ENCODE results near the gene KANSL1. TPM values are rescaled to one million over a fixed set of nuclear protein-coding genes. Genes with fewer than 3 reads are reported as not detected.

The KANSL1 gene
- total RNA-seq, 2 donors from 2014 or later: 68.2 to 190 TPM

GRCh38 chr17:46200197-46200596 lies 7.0 kb upstream of the KANSL1 start:
- H3K4me1 ChIP-seq: peaks cover 53% of the 10 kb centered on the region
- no peaks in the 10 kb centered on the region for H3K27me3 ChIP-seq
- peak overlapping the region in 1 of 4 donors; percentile 51 for H3K27ac ChIP-seq
- ATAC-seq (peak; percentile 58), DNase-seq (peak in 1 of 4 donors; percentile 22)
- no peaks in the 10 kb centered on the region for H3K36me3 ChIP-seq (replicated peaks in 1 of 2; ENCODE audit: insufficient read depth in 1 of 2, low read depth in 2 of 2)
- 79 to 82% methylated on average over 7 of the region's 7 CpGs for WGBS, 2 donors
- intact Hi-C loops (cut with DNase I): no loop called here
- H3K4me3 ChIP-seq: no peak overlapping the region
- TF ChIP-seq, protein P1, sequence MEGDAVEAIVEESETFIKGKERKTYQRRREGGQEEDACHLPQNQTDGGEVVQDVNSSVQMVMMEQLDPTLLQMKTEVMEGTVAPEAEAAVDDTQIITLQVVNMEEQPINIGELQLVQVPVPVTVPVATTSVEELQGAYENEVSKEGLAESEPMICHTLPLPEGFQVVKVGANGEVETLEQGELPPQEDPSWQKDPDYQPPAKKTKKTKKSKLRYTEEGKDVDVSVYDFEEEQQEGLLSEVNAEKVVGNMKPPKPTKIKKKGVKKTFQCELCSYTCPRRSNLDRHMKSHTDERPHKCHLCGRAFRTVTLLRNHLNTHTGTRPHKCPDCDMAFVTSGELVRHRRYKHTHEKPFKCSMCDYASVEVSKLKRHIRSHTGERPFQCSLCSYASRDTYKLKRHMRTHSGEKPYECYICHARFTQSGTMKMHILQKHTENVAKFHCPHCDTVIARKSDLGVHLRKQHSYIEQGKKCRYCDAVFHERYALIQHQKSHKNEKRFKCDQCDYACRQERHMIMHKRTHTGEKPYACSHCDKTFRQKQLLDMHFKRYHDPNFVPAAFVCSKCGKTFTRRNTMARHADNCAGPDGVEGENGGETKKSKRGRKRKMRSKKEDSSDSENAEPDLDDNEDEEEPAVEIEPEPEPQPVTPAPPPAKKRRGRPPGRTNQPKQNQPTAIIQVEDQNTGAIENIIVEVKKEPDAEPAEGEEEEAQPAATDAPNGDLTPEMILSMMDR (IDR thresholded peaks at IDR 0.05): no peak
- no peak for TF ChIP-seq POLR2A (IDR thresholded peaks at IDR 0.05)
- H3K9me3 ChIP-seq: no peaks in the 10 kb centered on the region

GRCh38 chr17:46199379-46199778 lies 6.2 kb upstream of the KANSL1 start:
- H3K4me3 ChIP-seq: no peak overlapping the region
- no peaks in the 10 kb centered on the region for H3K27me3 ChIP-seq
- peaks cover 61% of the 10 kb centered on the region for H3K4me1 ChIP-seq
- no peaks in the 10 kb centered on the region for H3K9me3 ChIP-seq
- H3K27ac ChIP-seq: peak overlapping the region in 2 of 4 donors; percentile 21 to 51
- DNase-seq: no peak
- no peaks in the 10 kb centered on the region for H3K36me3 ChIP-seq (replicated peaks in 1 of 2; ENCODE audit: insufficient read depth in 1 of 2, low read depth in 2 of 2)
- intact Hi-C loops (cut with DNase I): no loop called here
- TF ChIP-seq, protein P1 (IDR thresholded peaks at IDR 0.05): no peak
- no peak for TF ChIP-seq POLR2A (IDR thresholded peaks at IDR 0.05)
- ATAC-seq: no peak

GRCh38 chr17:46198233-46198632 lies 5.0 kb upstream of the KANSL1 start:
- TF ChIP-seq, protein P1 (IDR thresholded peaks at IDR 0.05): no peak
- TF ChIP-seq POLR2A (IDR thresholded peaks at IDR 0.05): no peak
- no peak overlapping the region for H3K4me3 ChIP-seq
- ATAC-seq (no peak), DNase-seq (no peak)
- intact Hi-C loops (cut with DNase I): no loop called here
- peaks cover 64% of the 10 kb centered on the region for H3K4me1 ChIP-seq
- no peaks in the 10 kb centered on the region for H3K36me3 ChIP-seq (replicated peaks in 1 of 2; ENCODE audit: insufficient read depth in 1 of 2, low read depth in 2 of 2)
- WGBS, 2 donors: 78 to 100% methylated on average over 1 of the region's 1 CpG
- H3K9me3 ChIP-seq: no peaks in the 10 kb centered on the region
- H3K27ac ChIP-seq: peak overlapping the region in 1 of 4 donors; percentile 46
- no peaks in the 10 kb centered on the region for H3K27me3 ChIP-seq

- ATAC-seq (no peak), DNase-seq (no peak)
- H3K27me3 ChIP-seq: no peaks in the 10 kb centered on the region
- no peak overlapping the region for H3K4me3 ChIP-seq
- H3K36me3 ChIP-seq (replicated peaks in 1 of 2; ENCODE audit: insufficient read depth in 1 of 2, low read depth in 2 of 2): no peaks in the 10 kb centered on the region
- intact Hi-C loops (cut with DNase I): no loop called here
- WGBS, 2 donors: 73 to 81% methylated on average over 6 of the region's 6 CpGs
- no peak for TF ChIP-seq POLR2A (IDR thresholded peaks at IDR 0.05)
- TF ChIP-seq, protein P1 (IDR thresholded peaks at IDR 0.05): no peak
- H3K4me1 ChIP-seq: peaks cover 58% of the 10 kb centered on the region
- H3K9me3 ChIP-seq: no peaks in the 10 kb centered on the region
- H3K27ac ChIP-seq: peak overlapping the region in 1 of 4 donors; percentile 12
Observed at GRCh38 chr17:46197530-46197929, 4.3 kb upstream of the KANSL1 start.

GRCh38 chr17:46195939-46196716 lies 2.9 kb upstream of the KANSL1 start:
- DNase-seq: no peak

More at GRCh38 chr17:46195939-46196716, 2.9 kb upstream of the KANSL1 start:
- Histone ChIP-seq H3K4me3 (no peak overlapping the region), H3K36me3 (replicated peaks in 1 of 2; ENCODE audit: insufficient read depth in 1 of 2, low read depth in 2 of 2) (no peaks in the 10 kb centered on the region), H3K9me3 (no peaks in the 10 kb centered on the region), H3K27ac (no peak overlapping the region), H3K27me3 (no peaks in the 10 kb centered on the region), H3K4me1 (peaks cover 46% of the 10 kb centered on the region)
- ATAC-seq: no peak
- TF ChIP-seq, protein P1 (IDR thresholded peaks at IDR 0.05): no peak
- no peak for TF ChIP-seq POLR2A (IDR thresholded peaks at IDR 0.05)
- 88 to 96% methylated on average over 2 of the region's 2 CpGs for WGBS, 2 donors
- intact Hi-C loops (cut with DNase I): no loop called here
